Natural killer cell (primary cell): ENCODE results near the gene CARTPT. TPM values are rescaled to one million over a fixed set of nuclear protein-coding genes. Genes with fewer than 3 reads are reported as not detected.

Experiments used
- ATAC-seq, 3 donors: fragments of 150-1000 bp in 2 of 3; fragments of 200-7000 bp in 1 of 3; cut with Tn5 transposase; 1 replicate in 1 of 3; 2 replicates in 2 of 3; pipeline ENCODE4 v1.10.0; 2021; ENCODE audit warnings: mild to moderate bottlenecking in 2 of 3, moderate library complexity in 2 of 3
- DNase-seq, 2 donors: peaks; one replicate each; pipeline versions ENCODE4 v3.0.0 to v3.0.0-alpha.2; 2013 to 2021; ENCODE audit warnings: mixed read lengths in 1 of 2
- H3K27ac ChIP-seq: one replicate; pipeline ENCODE4 v1.5.1; 2013; ENCODE audit warnings: mild to moderate bottlenecking, low read length
- H3K27me3 ChIP-seq: one replicate; pipeline ENCODE4 v1.6.1; 2013; ENCODE audit warnings: low read length; ENCODE audit not compliant: control insufficient read depth, insufficient read depth
- H3K36me3 ChIP-seq: one replicate; pipeline ENCODE4 v1.6.1; 2013; ENCODE audit warnings: low read length; ENCODE audit not compliant: control insufficient read depth, insufficient read depth
- H3K4me1 ChIP-seq: one replicate; pipeline ENCODE4 v1.6.1; 2013; ENCODE audit warnings: low read length; ENCODE audit not compliant: control insufficient read depth, insufficient read depth
- H3K4me3 ChIP-seq: one replicate; pipeline ENCODE4 v1.5.1; 2013; ENCODE audit warnings: low read length
- H3K9me3 ChIP-seq: one replicate; pipeline ENCODE4 v1.6.1; 2013; ENCODE audit warnings: low read length; ENCODE audit not compliant: control insufficient read depth, insufficient read depth
- H3K27ac Mint-ChIP-seq, 2 donors: one replicate each; pipeline ENCODE4 v1.8.0; 2022; ENCODE audit warnings: mild to moderate bottlenecking in 2 of 2, mixed read lengths in 2 of 2, moderate library complexity in 1 of 2
- H3K27me3 Mint-ChIP-seq, 2 donors: one replicate each; pipeline ENCODE4 v1.8.0; 2022; ENCODE audit warnings: low read depth in 2 of 2, mixed read lengths in 2 of 2
- H3K36me3 Mint-ChIP-seq: one replicate; pipeline ENCODE4 v1.8.0; 2022; ENCODE audit warnings: mixed read lengths
- H3K4me1 Mint-ChIP-seq, 2 donors: one replicate each; pipeline ENCODE4 v1.8.0; 2022; ENCODE audit warnings: mixed read lengths in 2 of 2
- H3K4me3 Mint-ChIP-seq: one replicate; pipeline ENCODE4 v1.8.0; 2022; ENCODE audit warnings: mild to moderate bottlenecking, moderate library complexity, mixed read lengths
- H3K9me3 Mint-ChIP-seq, 2 donors: one replicate each; pipeline ENCODE4 v1.8.0; 2022; ENCODE audit warnings: mixed read lengths in 2 of 2
- WGBS: methylation state at CpG from one replicate; pipeline ENCODE4 v1.1.7; 2013; ENCODE audit warnings: missing lambda C conversion rate; ENCODE audit not compliant: insufficient coverage; 5-methylcytosine and 5-hydroxymethylcytosine counted together
- intact Hi-C: fragments of 100-400 bp; cut with micrococcal nuclease; formaldehyde crosslinking; loops from one replicate; pipeline ENCODE4 v1.14.2; 2022
- total RNA-seq, 4 donors: library from RNA; stranded (reverse); fragments of 120-200 nt in 1 of 4; gene quantifications; one replicate each; pipeline versions ENCODE4 v1.2.3 to v1.2.4, GENCODE V29; 2013 to 2022
- TF ChIP-seq, protein P1 (sequence below): fragments of 200-600 bp; IDR thresholded peaks from one replicate; pipeline ENCODE4 v1.8.0; 2022; ENCODE audit warnings: antibody characterized with exemption

CARTPT gene
- total RNA-seq, 3 donors from 2014 or later (not counting 1 experiment from before 2014, with no cell fraction given): not detected

- Histone ChIP-seq H3K27ac (no peak overlapping the region), H3K27me3 (peaks cover 4% of the 10 kb centered on the region), H3K36me3 (no peaks in the 10 kb centered on the region), H3K4me3 (no peak overlapping the region), H3K9me3 (no peaks in the 10 kb centered on the region), H3K4me1 (peaks cover 4% of the 10 kb centered on the region)
- Mint-ChIP-seq H3K9me3 (peaks cover 2 to 3% of the 10 kb centered on the region in 2 donors), H3K27me3 (peaks cover 15 to 41% of the 10 kb centered on the region in 2 donors), H3K4me3 (no peak overlapping the region), H3K27ac (no peak overlapping the region), H3K36me3 (no peaks in the 10 kb centered on the region), H3K4me1 (peaks cover 6 to 8% of the 10 kb centered on the region in 2 donors)
- 90% methylated on average over 8 of the region's 8 CpGs for WGBS
- ATAC-seq (no peak), DNase-seq (no peak)
- intact Hi-C loops: no loop called here
- TF ChIP-seq, protein P1, sequence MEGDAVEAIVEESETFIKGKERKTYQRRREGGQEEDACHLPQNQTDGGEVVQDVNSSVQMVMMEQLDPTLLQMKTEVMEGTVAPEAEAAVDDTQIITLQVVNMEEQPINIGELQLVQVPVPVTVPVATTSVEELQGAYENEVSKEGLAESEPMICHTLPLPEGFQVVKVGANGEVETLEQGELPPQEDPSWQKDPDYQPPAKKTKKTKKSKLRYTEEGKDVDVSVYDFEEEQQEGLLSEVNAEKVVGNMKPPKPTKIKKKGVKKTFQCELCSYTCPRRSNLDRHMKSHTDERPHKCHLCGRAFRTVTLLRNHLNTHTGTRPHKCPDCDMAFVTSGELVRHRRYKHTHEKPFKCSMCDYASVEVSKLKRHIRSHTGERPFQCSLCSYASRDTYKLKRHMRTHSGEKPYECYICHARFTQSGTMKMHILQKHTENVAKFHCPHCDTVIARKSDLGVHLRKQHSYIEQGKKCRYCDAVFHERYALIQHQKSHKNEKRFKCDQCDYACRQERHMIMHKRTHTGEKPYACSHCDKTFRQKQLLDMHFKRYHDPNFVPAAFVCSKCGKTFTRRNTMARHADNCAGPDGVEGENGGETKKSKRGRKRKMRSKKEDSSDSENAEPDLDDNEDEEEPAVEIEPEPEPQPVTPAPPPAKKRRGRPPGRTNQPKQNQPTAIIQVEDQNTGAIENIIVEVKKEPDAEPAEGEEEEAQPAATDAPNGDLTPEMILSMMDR: no peak
These were observed 24.0 kb upstream of the CARTPT start for GRCh38 chr5:71695071-71695470.

GRCh38 chr5:71695595-71695994 is 23.5 kb upstream of the CARTPT start:
- DNase-seq: no peak
- TF ChIP-seq, protein P1: no peak
- Mint-ChIP-seq H3K27ac (no peak overlapping the region), H3K27me3 (peaks cover 15 to 41% of the 10 kb centered on the region in 2 donors), H3K4me1 (peaks cover 6 to 8% of the 10 kb centered on the region in 2 donors), H3K36me3 (no peaks in the 10 kb centered on the region), H3K4me3 (no peak overlapping the region), H3K9me3 (peaks cover 2 to 3% of the 10 kb centered on the region in 2 donors)
- no peaks in the 10 kb centered on the region for H3K9me3 ChIP-seq
- peaks cover 4% of the 10 kb centered on the region for H3K27me3 ChIP-seq
- intact Hi-C loops: no loop called here
- H3K4me3 ChIP-seq: no peak overlapping the region
- peaks cover 4% of the 10 kb centered on the region for H3K4me1 ChIP-seq
- no peak overlapping the region for H3K27ac ChIP-seq
- no peaks in the 10 kb centered on the region for H3K36me3 ChIP-seq
- no peak for ATAC-seq

GRCh38 chr5:71697967-71698366 is 21.1 kb upstream of the CARTPT start:
- peaks cover 2 to 3% of the 10 kb centered on the region in 2 donors for H3K9me3 Mint-ChIP-seq
- H3K4me3 Mint-ChIP-seq: no peak overlapping the region
- Histone ChIP-seq H3K4me1 (peaks cover 4% of the 10 kb centered on the region), H3K4me3 (no peak overlapping the region), H3K27me3 (peaks cover 4% of the 10 kb centered on the region), H3K9me3 (no peaks in the 10 kb centered on the region), H3K27ac (no peak overlapping the region), H3K36me3 (no peaks in the 10 kb centered on the region)
- 82% methylated on average over 14 of the region's 14 CpGs for WGBS
- ATAC-seq (no peak), DNase-seq (no peak)
- H3K36me3 Mint-ChIP-seq: no peaks in the 10 kb centered on the region
- TF ChIP-seq, protein P1: no peak
- intact Hi-C loops: no loop called here
- H3K27ac Mint-ChIP-seq: no peak overlapping the region
- peaks cover 15 to 47% of the 10 kb centered on the region in 2 donors for H3K27me3 Mint-ChIP-seq
- peaks cover 6 to 8% of the 10 kb centered on the region in 2 donors for H3K4me1 Mint-ChIP-seq

- TF ChIP-seq, protein P1: no peak
- no peaks in the 10 kb centered on the region for H3K36me3 Mint-ChIP-seq
- H3K9me3 Mint-ChIP-seq: peaks cover 2 to 3% of the 10 kb centered on the region in 2 donors
- H3K27me3 ChIP-seq: peaks cover 4% of the 10 kb centered on the region
- no peak overlapping the region for H3K27ac Mint-ChIP-seq
- no peak overlapping the region for H3K4me3 ChIP-seq
- H3K4me1 ChIP-seq: peaks cover 4% of the 10 kb centered on the region
- H3K9me3 ChIP-seq: no peaks in the 10 kb centered on the region
- whole genome bisulfite sequencing: 70% methylated on average over 2 of the region's 2 CpGs
- ATAC-seq (no peak), DNase-seq (no peak)
- intact Hi-C loops: no loop called here
- no peak overlapping the region for H3K4me3 Mint-ChIP-seq
- no peak overlapping the region for H3K27ac ChIP-seq
- peaks cover 6 to 8% of the 10 kb centered on the region in 2 donors for H3K4me1 Mint-ChIP-seq
- peaks cover 9 to 41% of the 10 kb centered on the region in 2 donors for H3K27me3 Mint-ChIP-seq
- H3K36me3 ChIP-seq: no peaks in the 10 kb centered on the region
These were observed 19.8 kb upstream of the CARTPT start for GRCh38 chr5:71699233-71699632.
